Effector memory CD4-positive, alpha-beta T cell (primary cell): Measurements from ENCODE around the gene CREB3L1.

Source experiments
- DNase-seq, 3 donors: peaks; one replicate each; pipeline ENCODE4 v3.0.0-alpha.2; 2020
- H3K27ac ChIP-seq: 2 replicates; pipeline ENCODE4 v1.7.0; 2013; ENCODE audit warnings: mild to moderate bottlenecking, low read length, moderate library complexity; ENCODE audit not compliant: insufficient read depth, poor library complexity, severe bottlenecking
- H3K27me3 ChIP-seq: replicated peaks from 2 replicates; pipeline ENCODE4 v1.7.0; 2013; ENCODE audit warnings: mild to moderate bottlenecking, low read length; ENCODE audit not compliant: insufficient read depth, control insufficient read depth, poor library complexity, severe bottlenecking
- H3K36me3 ChIP-seq: 2 replicates; pipeline ENCODE4 v1.7.0; 2013; ENCODE audit warnings: mild to moderate bottlenecking, low read length, moderate library complexity; ENCODE audit not compliant: control insufficient read depth, insufficient read depth
- H3K4me1 ChIP-seq: 2 replicates; pipeline ENCODE4 v1.7.0; 2013; ENCODE audit warnings: low read length, mild to moderate bottlenecking; ENCODE audit not compliant: control insufficient read depth, insufficient read depth, poor library complexity, severe bottlenecking
- H3K4me3 ChIP-seq: 2 replicates; pipeline ENCODE4 v1.7.0; 2013; ENCODE audit warnings: low read length, low read depth, mild to moderate bottlenecking; ENCODE audit not compliant: insufficient read depth, poor library complexity, severe bottlenecking
- H3K9me3 ChIP-seq: 2 replicates; pipeline ENCODE4 v1.7.0; 2013; ENCODE audit warnings: mild to moderate bottlenecking, low read length, moderate library complexity; ENCODE audit not compliant: control insufficient read depth

CREB3L1 gene

DNA sequence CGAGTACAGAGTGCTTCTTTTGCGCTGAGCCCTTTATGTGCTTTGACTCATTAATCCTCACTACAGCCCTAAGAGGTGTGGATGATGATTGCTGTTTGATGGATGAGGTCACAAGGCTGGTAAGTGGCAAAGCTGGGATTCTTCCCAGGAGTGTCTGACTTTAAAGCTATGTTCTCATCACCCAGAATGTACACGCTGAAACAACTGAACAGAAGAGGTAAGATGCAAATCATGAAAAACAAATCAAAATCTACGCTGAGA, 37.7 kb upstream of the CREB3L1 start:
- H3K27ac ChIP-seq, result no peak overlapping the region
- DNase-seq, result no peak
- peaks cover 15% of the 10 kb centered on the region for H3K27me3 ChIP-seq

DNA sequence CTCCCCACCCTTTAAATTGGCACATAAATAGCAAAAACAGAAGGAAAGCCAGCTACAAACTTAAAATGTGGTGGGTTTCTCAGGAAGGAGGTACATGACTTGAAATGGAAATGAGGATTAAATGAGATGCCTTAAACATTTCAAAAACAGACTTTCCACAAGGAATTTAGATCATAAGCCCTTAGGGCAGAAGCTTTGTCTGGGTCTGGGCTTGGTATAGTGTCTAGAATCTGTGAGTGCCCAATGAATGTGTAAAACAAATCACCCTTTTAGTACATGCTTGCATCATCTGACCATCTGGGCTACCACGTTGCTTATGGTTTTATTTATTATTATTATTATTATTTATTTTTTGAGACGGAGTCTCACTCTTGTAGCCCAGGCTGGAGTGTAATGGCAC, 37.1 kb upstream of the CREB3L1 start:
- no peak overlapping the region for H3K4me3 ChIP-seq
- H3K27me3 ChIP-seq, result peaks cover 15% of the 10 kb centered on the region
- H3K9me3 ChIP-seq, result no peaks in the 10 kb centered on the region
- no peak for DNase-seq
- peaks cover 25% of the 10 kb centered on the region for H3K4me1 ChIP-seq
- H3K27ac ChIP-seq, result no peak overlapping the region
- no peaks in the 10 kb centered on the region for H3K36me3 ChIP-seq

More for the DNA sequence above, 37.7 kb upstream of the CREB3L1 start:
- Histone ChIP-seq H3K36me3 (no peaks in the 10 kb centered on the region), H3K9me3 (no peaks in the 10 kb centered on the region), H3K4me3 (no peak overlapping the region), H3K4me1 (peaks cover 25% of the 10 kb centered on the region)

DNA sequence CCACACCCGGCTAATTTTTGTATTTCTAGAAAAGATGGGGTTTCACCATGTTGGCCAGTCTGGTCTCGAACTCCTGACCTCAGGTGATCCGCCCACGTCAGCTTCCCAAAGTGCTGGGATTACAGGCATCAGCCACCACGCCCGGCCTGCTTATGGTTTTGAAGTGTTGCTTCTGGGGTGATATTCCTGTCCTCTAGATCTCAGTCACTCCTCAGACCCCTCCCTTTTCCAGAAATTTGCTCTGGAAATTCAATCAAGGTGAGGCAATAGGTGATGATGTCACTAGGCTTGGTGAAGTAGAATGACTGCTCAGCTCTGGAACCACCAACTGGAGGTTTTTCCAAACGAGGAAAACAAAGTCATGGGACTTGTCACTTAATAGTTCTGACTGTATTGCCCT, 36.6 kb upstream of the CREB3L1 start:
- Histone ChIP-seq H3K4me1 (peaks cover 25% of the 10 kb centered on the region), H3K27ac (no peak overlapping the region), H3K36me3 (no peaks in the 10 kb centered on the region), H3K27me3 (peaks cover 15% of the 10 kb centered on the region), H3K4me3 (no peak overlapping the region), H3K9me3 (no peaks in the 10 kb centered on the region)
- DNase-seq, result no peak

DNA sequence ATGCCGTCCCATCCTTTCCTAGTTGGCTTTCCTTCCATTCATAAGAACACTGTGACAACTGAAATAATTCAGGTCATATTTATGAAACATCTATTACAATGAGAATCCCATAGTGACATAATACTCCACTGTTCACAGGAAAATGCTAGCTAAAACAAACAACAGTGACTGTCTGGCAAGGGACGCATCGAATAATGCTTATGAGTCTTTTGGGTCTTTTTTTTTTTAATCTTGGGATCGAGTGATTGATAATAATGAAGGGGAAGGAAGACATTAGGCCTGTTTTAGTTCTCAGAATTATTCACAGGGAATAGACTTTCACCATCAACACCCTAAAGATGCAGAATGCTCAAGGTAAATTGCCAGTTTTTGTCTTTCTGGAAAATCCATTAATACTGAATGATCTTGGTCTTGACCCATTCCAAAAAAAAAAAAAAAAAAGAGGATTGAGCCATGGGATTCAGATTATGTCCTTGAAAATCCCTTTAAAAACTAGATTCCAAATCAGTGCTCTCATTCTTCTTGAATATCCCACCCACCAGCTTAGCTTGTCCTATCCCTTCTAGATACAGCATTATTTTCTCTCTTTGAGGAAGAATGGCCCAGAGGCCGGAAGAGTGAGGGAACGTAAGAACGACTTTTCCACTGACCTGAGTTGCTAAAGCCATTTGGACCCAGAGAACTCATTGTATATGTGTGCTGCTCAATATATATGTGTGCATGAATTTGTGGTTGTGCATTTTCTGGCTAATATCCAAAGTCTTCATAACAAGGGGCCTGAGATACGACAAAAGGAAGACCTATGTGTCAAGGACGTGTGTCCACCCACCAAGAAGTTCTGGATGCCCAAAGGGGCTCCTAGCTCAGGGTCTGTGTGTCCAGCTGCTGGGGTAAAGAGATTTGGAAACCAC, 35.2 kb upstream of the CREB3L1 start:
- DNase-seq, result no peak
- Histone ChIP-seq H3K36me3 (no peaks in the 10 kb centered on the region), H3K27me3 (peaks cover 11% of the 10 kb centered on the region), H3K4me1 (peaks cover 21% of the 10 kb centered on the region), H3K4me3 (no peak overlapping the region), H3K27ac (no peak overlapping the region), H3K9me3 (no peaks in the 10 kb centered on the region)

DNA sequence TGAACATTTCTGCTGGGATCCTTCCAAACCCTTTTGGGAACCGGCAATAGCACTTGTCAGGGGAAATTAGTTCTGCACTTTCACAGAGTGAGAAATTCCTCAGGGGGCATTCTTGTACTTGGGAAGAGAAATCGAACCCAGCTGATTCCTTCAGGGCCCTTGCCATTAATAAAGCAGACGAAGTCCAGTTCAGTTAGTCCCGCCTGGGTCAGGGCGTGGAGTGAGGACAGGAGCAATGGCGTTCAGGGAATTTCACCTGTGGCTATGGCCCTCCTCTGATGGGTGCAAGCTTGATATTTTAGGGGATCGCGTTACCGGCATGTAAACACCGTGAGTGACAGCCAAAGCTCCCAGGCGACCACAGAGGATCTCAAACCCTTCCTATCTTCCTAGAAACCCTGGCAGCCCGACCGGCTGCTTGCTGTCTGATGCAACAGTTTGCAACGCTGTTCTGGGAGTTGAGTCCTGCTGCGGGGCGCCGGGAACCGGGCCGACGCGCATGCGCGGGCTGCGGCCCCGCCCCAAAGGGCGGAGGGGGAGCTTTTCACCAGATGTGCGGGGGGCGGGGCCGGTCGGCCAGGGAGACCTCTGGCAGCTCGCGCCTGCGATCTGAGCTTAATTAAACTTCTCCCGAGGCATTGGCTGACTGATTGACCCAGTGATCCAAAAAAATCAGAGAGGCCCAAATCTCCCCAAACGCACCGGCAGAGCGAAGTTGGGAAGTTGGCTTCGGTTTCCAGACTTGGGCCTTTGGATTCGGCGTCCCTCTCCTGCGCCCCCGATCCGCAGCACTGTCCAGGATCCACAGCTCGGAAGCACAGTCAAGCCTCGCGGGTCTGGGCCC, 34.3 kb upstream of the CREB3L1 start:
- Histone ChIP-seq H3K4me3 (peak overlapping the region; percentile 64), H3K4me1 (peaks cover 16% of the 10 kb centered on the region), H3K36me3 (no peaks in the 10 kb centered on the region), H3K27me3 (peaks cover 8% of the 10 kb centered on the region), H3K27ac (no peak overlapping the region), H3K9me3 (no peaks in the 10 kb centered on the region)
- peak; percentile 74 to 81 (median 74) for DNase-seq

DNA sequence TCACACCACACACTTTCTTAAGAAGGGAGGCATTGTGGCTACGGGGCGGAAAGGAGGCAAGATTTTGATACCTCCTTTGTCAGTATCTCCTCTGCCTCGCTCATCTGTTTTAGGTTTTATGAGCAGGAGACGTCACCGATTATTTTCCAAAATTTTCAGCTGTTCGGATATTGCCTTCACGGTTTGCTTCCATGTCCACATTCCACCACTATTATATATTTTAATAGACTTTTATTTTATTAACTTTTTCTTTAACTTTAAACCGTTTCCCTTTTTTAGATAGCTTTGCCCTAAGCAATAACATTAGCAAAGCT, 33.7 kb upstream of the CREB3L1 start:
- peaks cover 2% of the 10 kb centered on the region for H3K27me3 ChIP-seq
- H3K4me3 ChIP-seq, result peak overlapping the region; percentile 64
- H3K27ac ChIP-seq, result no peak overlapping the region
- H3K4me1 ChIP-seq, result peaks cover 11% of the 10 kb centered on the region
- no peaks in the 10 kb centered on the region for H3K9me3 ChIP-seq
- no peak for DNase-seq
- H3K36me3 ChIP-seq, result no peaks in the 10 kb centered on the region

DNA sequence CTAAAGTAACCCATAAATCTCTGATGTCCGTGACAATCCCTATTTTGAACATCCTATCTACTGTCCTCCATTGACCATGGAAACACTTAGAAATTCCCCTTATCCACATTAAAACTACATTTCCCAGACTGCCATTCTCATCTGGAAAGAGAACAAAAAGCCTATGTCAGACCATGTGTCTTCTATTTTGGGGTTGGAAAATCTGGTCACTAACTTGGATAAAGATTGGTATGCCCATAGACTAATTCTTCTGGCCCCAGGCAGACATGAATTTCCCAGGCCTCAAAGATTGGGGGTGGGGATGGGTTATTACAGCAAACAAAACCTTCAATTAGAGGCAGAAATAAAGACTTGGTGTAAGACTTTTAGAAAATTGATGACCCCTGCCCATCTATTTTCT, 30.9 kb upstream of the CREB3L1 start:
- peaks cover 3% of the 10 kb centered on the region for H3K4me1 ChIP-seq
- no peaks in the 10 kb centered on the region for H3K27me3 ChIP-seq
- H3K36me3 ChIP-seq, result no peaks in the 10 kb centered on the region
- H3K9me3 ChIP-seq, result no peaks in the 10 kb centered on the region
- H3K4me3 ChIP-seq, result no peak overlapping the region
- no peak for DNase-seq
- no peak overlapping the region for H3K27ac ChIP-seq

DNA sequence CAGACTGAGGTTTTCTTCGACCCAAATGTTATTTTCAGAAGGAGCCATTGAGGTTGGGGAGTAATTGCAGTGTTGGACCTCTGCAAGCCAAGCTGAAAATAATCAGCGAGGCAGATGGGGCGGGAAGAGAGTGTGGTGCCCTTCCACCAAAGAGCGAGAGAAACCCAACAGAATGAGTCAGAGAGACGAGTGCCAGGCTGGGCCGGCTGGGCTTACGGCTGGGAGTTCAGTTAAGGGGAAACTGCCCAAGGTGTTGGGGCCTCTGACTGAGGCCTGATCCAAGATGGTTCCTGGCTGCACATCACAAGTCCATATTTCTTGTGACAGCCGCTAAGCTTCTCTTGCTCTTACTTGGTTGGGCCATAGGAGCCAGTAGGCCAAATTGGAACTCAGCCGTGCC, 30.4 kb upstream of the CREB3L1 start:
- Histone ChIP-seq H3K36me3 (no peaks in the 10 kb centered on the region), H3K4me1 (peaks cover 3% of the 10 kb centered on the region), H3K27me3 (no peaks in the 10 kb centered on the region), H3K4me3 (no peak overlapping the region), H3K9me3 (no peaks in the 10 kb centered on the region), H3K27ac (no peak overlapping the region)
- DNase-seq, result no peak

DNA sequence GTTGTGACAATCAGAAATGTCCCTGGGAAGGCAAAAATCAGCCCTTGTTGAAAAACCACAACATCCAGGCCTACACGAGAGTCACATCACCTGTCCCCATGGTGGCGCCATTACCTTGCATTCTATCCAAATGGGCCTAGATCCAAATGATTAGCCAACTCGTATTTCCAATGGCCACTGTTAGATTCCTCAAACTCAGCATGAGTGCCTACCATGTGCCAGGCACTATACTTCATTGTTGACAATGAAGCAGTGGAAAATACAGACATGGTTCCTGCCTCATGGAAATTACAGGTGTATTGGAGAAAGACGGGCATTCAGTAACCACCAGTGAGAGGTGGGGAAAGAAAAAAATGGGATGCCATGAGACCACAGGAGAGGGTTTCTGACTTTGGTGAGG, 29.8 kb upstream of the CREB3L1 start:
- no peak overlapping the region for H3K27ac ChIP-seq
- no peaks in the 10 kb centered on the region for H3K36me3 ChIP-seq
- no peaks in the 10 kb centered on the region for H3K27me3 ChIP-seq
- DNase-seq, result peak in 1 of 3 donors; percentile 12
- H3K9me3 ChIP-seq, result no peaks in the 10 kb centered on the region
- no peak overlapping the region for H3K4me3 ChIP-seq
- H3K4me1 ChIP-seq, result peaks cover 3% of the 10 kb centered on the region
